ENCODE measurements around the gene CPT2. TPM values are rescaled to one million over a fixed set of nuclear protein-coding genes. Genes with fewer than 3 reads are reported as not detected.

The CPT2 gene
- polyA plus RNA-seq, 1 of the 3 experiments (the other 2 are of a cell fraction): 18.6 TPM

DNA sequence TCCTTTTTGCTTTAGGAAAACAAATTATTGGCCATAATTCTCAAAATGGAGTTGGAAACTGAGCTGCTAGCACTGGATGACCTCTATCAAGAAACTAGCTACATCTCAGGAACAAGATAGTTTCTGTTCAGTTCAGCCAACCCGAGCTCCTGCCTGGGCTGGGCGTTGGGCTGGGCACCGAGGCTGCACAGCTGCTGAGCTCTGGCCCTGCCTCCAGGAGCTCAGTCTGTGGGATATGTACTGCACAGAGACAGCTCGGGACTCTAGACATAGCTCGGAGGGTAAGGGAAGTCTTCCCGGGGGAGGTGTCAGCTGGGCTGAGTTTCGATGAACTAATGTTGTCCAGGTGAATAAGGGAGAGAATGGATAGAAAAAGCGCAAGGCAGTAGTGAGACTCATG, 29.7 kb upstream of the CPT2 start:
- Histone ChIP-seq H3K9me2 (no peaks in the 10 kb centered on the region), H3K27ac (ENCODE audit: low read depth in 2 of 2, low read length in 1 of 2) (no peak overlapping the region), H2AFZ (ENCODE audit: low read depth) (no peak overlapping the region), H3K9me3 (no peaks in the 10 kb centered on the region), H3K4me3 (ENCODE audit: low read depth in 2 of 2, low read length in 1 of 2) (no peak overlapping the region), H3K27me3 (ENCODE audit: insufficient read depth) (no peaks in the 10 kb centered on the region), H3K4me1 (ENCODE audit: control insufficient read depth in 1 of 2, insufficient read depth in 2 of 2, low read depth in 1 of 2, low read length in 1 of 2) (no peaks in the 10 kb centered on the region; a peak in 1 of 4 replicates), H3K9ac (no peak overlapping the region), H3K4me2 (no peak overlapping the region), H4K20me1 (ENCODE audit: insufficient read depth) (no peaks in the 10 kb centered on the region), H3F3A (replicated peaks; ENCODE audit: insufficient read depth) (no peaks in the 10 kb centered on the region), H3K79me2 (ENCODE audit: insufficient read depth) (no peaks in the 10 kb centered on the region), H3K36me3 (replicated peaks in 1 of 2; ENCODE audit: control insufficient read depth in 1 of 2, insufficient read depth in 2 of 2, low read length in 1 of 2) (no peaks in the 10 kb centered on the region)
- CTCF ChIA-PET: interaction anchor here (1.1 to 5.0 kb wide), 2 partner anchors 10 to 16 kb away, joined by 5 to 28 read pairs; no protein-coding TSS in a partner anchor
- POLR2A ChIA-PET: no interaction called here
- WGBS (ENCODE audit: low lambda C conversion rate): 80% methylated on average over 7 of the region's 8 CpGs
- no peak for TF ChIP-seq RFX5 (IDR thresholded peaks at IDR 0.05; ENCODE audit: low read length)
- no peak for TF ChIP-seq EZH2phosphoT487 (IDR thresholded peaks at IDR 0.05; ENCODE audit: borderline replicate concordance, low read depth)
- TF ChIP-seq ELF1 (IDR thresholded peaks at IDR 0.05): no peak
- no peak for TF ChIP-seq RCOR1 (IDR thresholded peaks at IDR 0.05; ENCODE audit: low read length)
- TF ChIP-seq TEAD4 (IDR thresholded peaks at IDR 0.05; ENCODE audit: borderline replicate concordance, insufficient read depth): no peak
- no peak for TF ChIP-seq RAD21 (IDR thresholded peaks at IDR 0.05; ENCODE audit: low read length)
- TF ChIP-seq FOXJ3 (CRISPR knock-in tag; IDR thresholded peaks at IDR 0.05): no peak
- TF ChIP-seq GABPA (IDR thresholded peaks at IDR 0.05; ENCODE audit: low read depth): no peak
- no peak for TF ChIP-seq GATA2 (CRISPR knock-in tag; IDR thresholded peaks at IDR 0.05)
- TF ChIP-seq YY1 (IDR thresholded peaks at IDR 0.05; ENCODE audit: low read depth): no peak
- TF ChIP-seq, protein P1, sequence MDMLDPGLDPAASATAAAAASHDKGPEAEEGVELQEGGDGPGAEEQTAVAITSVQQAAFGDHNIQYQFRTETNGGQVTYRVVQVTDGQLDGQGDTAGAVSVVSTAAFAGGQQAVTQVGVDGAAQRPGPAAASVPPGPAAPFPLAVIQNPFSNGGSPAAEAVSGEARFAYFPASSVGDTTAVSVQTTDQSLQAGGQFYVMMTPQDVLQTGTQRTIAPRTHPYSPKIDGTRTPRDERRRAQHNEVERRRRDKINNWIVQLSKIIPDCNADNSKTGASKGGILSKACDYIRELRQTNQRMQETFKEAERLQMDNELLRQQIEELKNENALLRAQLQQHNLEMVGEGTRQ (IDR thresholded peaks at IDR 0.05; ENCODE audit: borderline replicate concordance, low read depth, low read length): no peak
- no peak for TF ChIP-seq TCF12 (IDR thresholded peaks at IDR 0.05)
- TF ChIP-seq PBX3 (IDR thresholded peaks at IDR 0.05): no peak
- no peak for TF ChIP-seq SIN3A (IDR thresholded peaks at IDR 0.05; ENCODE audit: borderline replicate concordance, low read depth, low read length)
- TF ChIP-seq MEF2A (IDR thresholded peaks at IDR 0.05; ENCODE audit: borderline replicate concordance, low read depth): no peak
- TF ChIP-seq FOXM1 (IDR thresholded peaks at IDR 0.05; ENCODE audit: low read depth): no peak
- no peak for TF ChIP-seq NRF1 (IDR thresholded peaks at IDR 0.05; ENCODE audit: low read depth, low read length)
- TF ChIP-seq JUND (IDR thresholded peaks at IDR 0.05): no peak
- DNase-seq: no peak

DNA sequence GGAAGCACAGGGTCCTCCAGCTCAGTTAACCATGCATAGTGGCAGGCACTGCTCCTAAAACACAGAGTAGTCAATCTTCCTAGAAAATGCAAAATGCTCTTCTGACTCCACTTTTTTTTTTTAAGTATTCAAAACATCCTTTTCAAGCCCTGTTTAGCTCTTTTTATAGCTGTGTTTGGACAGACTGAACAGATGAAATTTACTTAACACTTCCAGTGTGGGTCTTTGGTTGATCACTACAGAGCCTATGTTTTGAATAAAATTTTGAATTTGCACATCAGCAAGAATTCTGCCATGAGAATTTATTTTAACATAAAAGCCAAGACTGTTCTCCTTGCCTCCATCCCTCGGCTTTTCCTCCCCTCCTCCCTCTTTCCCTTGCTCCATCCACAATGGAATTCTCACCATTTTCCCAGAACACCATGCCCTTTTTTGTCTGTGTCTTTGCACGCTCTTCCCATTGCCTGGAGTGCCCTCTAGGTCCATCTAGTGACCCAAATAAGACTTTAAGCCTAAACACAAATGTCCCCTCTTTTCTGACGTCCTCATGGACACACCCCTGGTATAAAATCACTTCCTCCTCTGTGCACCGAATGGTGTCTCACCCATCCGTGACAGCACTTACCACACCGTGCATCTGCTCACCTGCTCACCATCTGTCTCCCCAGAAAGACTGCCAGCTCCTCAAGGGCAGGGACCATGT, 24.0 kb upstream of the CPT2 start:
- H3K9me2 ChIP-seq: no peaks in the 10 kb centered on the region
- no peak overlapping the region for H2AFZ ChIP-seq (ENCODE audit: low read depth)
- no peaks in the 10 kb centered on the region for H3K9me3 ChIP-seq
- no peaks in the 10 kb centered on the region for H3K79me2 ChIP-seq (ENCODE audit: insufficient read depth)
- DNase-seq: peak; percentile 50
- peaks cover 0 to 9% of the 10 kb centered on the region in 2 experiments; a peak in 1 of 4 replicates for H3K4me1 ChIP-seq (ENCODE audit: control insufficient read depth in 1 of 2, insufficient read depth in 2 of 2, low read depth in 1 of 2, low read length in 1 of 2)
- H3K9ac ChIP-seq: no peak overlapping the region
- H3K27me3 ChIP-seq (ENCODE audit: insufficient read depth): no peaks in the 10 kb centered on the region
- 60% methylated on average over 6 of the region's 6 CpGs for WGBS (ENCODE audit: low lambda C conversion rate)
- ChIA-PET POLR2A (no interaction called here), CTCF (interaction anchor here (0.9 to 2.6 kb wide), 6 partner anchors 8 to 254 kb away, joined by 3 to 9 read pairs (median 8); no protein-coding TSS in a partner anchor)
- no peak overlapping the region for H3K4me3 ChIP-seq (ENCODE audit: low read depth in 2 of 2, low read length in 1 of 2)
- H3F3A ChIP-seq (replicated peaks; ENCODE audit: insufficient read depth): no peaks in the 10 kb centered on the region
- H4K20me1 ChIP-seq (ENCODE audit: insufficient read depth): no peaks in the 10 kb centered on the region
- H3K36me3 ChIP-seq (replicated peaks in 1 of 2; ENCODE audit: control insufficient read depth in 1 of 2, insufficient read depth in 2 of 2, low read length in 1 of 2): no peaks in the 10 kb centered on the region
- TF ChIP-seq RXRA (IDR thresholded peaks at IDR 0.05; ENCODE audit: borderline replicate concordance, low read depth) (no peak), SMC3 (IDR thresholded peaks at IDR 0.05; ENCODE audit: low read depth, low read length) (peak; percentile 24; the same call in 1 of the 2 replicates), FOXM1 (IDR thresholded peaks at IDR 0.05; ENCODE audit: low read depth) (no peak), CTCF (IDR thresholded peaks at IDR 0.05) (peak; percentile 29; the same call in 1 of the 2 replicates), ELF1 (IDR thresholded peaks at IDR 0.05) (no peak), RAD21 (IDR thresholded peaks at IDR 0.05; ENCODE audit: low read length) (peak; percentile 60)
- no peak overlapping the region for H3K4me2 ChIP-seq
- H3K27ac ChIP-seq (ENCODE audit: low read depth in 2 of 2, low read length in 1 of 2): no peak overlapping the region

All from SK-N-SH (cell line).